ENCODE results near the gene CREG2.
A peak's percentile ranks its signal among the peaks of the same experiment; 100 is the strongest.

The CREG2 gene

GRCh38 chr2:101307503-101307902, 79.8 kb downstream of the CREG2 start:
- DNase-seq, result no peak

GRCh38 chr2:101306410-101306809, 80.9 kb downstream of the CREG2 start:
- DNase-seq, result no peak

- peak; percentile 60 for DNase-seq
Observed at GRCh38 chr2:101305492-101306078, 81.7 kb downstream of the CREG2 start.

- no peak for DNase-seq
Observed at GRCh38 chr2:101305035-101305434, 82.3 kb downstream of the CREG2 start.

- DNase-seq, result no peak
Observed at GRCh38 chr2:101303688-101304087, 83.6 kb downstream of the CREG2 start.

GRCh38 chr2:101302016-101302415, 85.3 kb downstream of the CREG2 start:
- DNase-seq, result no peak

- no peak for DNase-seq
Observed at GRCh38 chr2:101300836-101301235, 86.5 kb downstream of the CREG2 start.

- no peak for DNase-seq
Observed at GRCh38 chr2:101300164-101300563, 87.1 kb downstream of the CREG2 start.

GRCh38 chr2:101299604-101300003, 87.7 kb downstream of the CREG2 start:
- DNase-seq, result no peak

GRCh38 chr2:101297383-101297782, 89.9 kb downstream of the CREG2 start:
- no peak for DNase-seq

- DNase-seq, result peak; percentile 74
Observed at GRCh38 chr2:101296371-101296770, 90.9 kb downstream of the CREG2 start.

- DNase-seq, result peak; percentile 67
Observed at GRCh38 chr2:101295895-101296294, 91.4 kb downstream of the CREG2 start.

All from fibroblast of skin of abdomen (primary cell).